ENCODE results near the gene TK1.

The TK1 gene

DNA sequence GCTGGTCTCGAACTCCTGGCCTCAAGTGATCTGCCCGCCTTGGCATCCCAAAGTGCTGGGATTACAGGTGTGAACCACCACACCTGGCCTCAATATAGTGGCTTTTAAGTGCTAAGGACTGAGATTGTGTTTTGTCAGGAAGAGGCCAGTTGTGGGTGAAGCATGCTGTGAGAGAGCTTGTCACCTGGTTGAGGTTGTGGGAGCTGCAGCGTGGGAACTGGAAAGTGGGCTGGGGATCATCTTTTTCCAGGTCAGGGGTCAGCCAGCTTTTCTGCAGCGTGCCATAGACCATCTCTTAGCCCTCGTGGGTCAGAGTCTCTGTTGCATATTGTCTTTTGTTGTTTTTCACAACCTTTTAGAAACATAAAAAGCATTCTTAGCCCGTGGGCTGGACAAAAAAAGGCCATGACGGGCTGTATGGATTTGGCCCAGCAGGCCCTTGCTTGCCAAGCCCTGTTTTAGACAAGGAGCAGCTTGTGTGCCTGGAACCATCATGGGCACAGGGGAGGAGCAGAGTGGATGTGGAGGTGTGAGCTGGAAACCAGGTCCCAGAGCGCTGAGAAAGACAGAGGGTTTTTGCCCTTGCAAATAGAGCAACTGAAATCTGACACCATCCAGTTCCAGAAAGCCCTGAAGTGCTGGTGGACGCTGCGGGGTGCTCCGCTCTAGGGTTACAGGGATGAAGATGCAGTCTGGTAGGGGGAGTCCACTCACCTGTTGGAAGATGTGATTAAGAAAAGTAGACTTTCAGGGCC, 32.7 kb upstream of the TK1 start:
- no peak for DNase-seq

DNA sequence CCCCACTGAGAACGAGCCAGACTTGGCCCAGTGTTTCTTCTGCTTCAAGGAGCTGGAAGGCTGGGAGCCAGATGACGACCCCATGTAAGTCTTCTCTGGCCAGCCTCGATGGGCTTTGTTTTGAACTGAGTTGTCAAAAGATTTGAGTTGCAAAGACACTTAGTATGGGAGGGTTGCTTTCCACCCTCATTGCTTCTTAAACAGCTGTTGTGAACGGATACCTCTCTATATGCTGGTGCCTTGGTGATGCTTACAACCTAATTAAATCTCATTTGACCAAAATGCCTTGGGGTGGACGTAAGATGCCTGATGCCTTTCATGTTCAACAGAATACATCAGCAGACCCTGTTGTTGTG, 27.8 kb upstream of the TK1 start:
- DNase-seq, result no peak

DNA sequence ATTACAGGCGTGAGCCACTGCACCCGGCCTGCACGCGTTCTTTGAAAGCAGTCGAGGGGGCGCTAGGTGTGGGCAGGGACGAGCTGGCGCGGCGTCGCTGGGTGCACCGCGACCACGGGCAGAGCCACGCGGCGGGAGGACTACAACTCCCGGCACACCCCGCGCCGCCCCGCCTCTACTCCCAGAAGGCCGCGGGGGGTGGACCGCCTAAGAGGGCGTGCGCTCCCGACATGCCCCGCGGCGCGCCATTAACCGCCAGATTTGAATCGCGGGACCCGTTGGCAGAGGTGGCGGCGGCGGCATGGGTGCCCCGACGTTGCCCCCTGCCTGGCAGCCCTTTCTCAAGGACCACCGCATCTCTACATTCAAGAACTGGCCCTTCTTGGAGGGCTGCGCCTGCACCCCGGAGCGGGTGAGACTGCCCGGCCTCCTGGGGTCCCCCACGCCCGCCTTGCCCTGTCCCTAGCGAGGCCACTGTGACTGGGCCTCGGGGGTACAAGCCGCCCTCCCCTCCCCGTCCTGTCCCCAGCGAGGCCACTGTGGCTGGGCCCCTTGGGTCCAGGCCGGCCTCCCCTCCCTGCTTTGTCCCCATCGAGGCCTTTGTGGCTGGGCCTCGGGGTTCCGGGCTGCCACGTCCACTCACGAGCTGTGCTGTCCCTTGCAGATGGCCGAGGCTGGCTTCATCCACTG, 27.3 kb upstream of the TK1 start, which contains the start of gene BIRC5:
Gene BIRC5, plus strand, starts transcription at position 238 of the 690 bp plus-strand sequence. Its CDS starts 64 bp downstream, at position 302.
- DNase-seq, result peak; percentile 96

DNA sequence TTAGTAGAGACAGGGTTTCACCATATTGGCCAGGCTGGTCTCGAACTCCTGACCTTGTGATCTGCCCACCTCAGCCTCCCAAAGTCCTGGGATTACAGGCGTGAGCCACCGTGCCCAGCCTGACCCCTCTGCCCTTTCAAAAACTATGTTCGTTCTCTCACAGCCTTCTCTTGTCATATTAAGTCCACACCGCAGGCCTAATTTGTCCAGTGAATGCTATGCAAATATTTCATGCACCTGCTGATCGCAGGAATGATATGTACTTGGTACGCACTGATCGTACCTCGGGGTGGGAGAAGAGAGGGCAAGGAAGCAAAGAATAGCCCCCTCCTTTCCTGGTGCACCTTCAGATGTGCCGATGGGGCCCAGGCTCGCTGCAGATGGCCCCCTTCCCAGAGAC, 24.2 kb upstream of the TK1 start:
- no peak for DNase-seq

DNA sequence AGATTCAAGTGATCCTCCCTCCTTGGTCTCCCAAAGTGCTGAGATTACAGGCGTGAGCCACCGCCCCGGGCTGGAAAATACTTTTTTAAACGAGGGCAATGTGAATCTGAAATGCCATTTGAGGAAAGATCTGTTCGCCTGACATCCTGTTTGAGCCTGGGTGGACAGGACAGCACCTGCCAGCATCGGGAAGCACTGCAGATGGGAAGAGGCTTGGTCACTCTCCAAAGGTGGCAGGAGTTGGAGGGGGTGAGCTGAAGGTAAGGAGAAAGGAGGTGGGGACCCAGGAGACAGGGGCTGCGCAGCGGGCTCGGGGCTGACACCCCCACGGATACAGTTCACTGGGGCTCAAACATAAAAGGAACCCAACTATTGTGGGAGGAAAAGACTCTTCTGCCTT, 23.3 kb upstream of the TK1 start:
- no peak for DNase-seq

DNA sequence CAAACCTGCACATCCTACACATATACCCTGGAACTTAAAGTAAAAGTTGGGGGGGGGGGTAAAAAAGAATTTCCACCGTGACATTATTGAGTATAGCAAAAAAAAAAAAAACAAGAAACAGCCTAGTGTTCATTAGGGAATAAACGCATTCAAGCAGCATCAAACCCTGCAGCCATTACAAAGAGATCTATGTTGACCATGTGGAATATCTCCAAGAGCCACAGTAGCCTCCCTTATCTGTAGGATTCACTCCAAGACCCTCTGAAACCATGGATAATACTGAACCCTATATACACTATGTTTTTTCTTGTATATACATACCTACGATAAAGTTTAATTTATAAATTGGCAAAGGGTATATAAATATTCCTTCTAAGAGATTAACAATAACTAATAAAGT, 21.6 kb upstream of the TK1 start:
- DNase-seq, result no peak

DNA sequence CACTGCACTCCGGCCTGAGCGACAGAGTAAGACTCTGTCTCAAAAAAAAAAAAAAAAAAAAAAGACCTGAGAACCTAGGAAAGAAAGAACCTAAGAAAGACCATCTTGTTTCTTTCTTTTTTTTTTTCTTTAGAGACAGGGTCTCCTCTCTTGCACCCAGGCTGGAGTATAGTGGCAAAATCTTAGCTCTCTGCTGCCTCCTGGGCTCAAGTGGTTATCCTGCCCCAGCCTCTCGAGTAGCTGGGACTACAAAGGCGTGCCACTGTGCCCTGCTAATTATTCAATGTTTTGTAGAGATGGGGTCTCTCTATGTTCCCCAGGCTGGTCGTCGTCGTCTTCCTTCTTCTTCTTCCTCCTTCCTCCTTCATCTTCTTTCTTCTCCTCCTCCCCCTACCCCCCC, 19.4 kb upstream of the TK1 start:
- DNase-seq, result no peak

DNA sequence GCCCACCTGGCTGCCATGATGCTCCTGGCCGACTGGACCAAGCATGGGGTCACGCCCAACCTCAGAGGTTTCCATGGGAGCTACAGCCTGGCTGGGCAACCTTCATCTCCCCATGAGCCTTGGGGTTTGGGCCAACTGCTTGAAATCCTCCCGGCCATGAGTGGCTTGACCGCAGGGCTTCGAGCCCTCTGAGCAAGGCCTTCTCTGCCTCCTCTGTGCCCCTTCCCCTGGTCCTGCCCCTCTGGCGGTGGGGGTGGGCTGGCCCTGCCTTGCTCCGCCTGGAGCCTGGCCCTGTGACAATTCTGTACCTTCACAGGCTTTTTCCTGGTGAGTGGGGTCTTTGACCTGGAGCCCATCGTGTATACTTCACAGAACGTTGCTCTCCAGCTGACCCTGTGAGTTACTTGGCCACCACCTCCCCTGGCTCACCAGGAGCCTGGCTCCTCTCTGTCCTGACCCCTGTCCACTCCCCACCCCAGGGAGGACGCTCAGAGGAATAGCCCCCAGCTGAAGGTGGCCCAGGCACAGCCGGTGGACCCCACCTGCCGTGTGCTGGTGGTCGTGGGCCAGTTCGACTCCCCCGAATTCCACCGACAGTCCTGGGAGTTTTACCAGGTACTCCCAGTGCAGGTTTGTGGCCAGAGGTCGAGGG, 18.4 kb upstream of the TK1 start:
- DNase-seq, result no peak

DNA sequence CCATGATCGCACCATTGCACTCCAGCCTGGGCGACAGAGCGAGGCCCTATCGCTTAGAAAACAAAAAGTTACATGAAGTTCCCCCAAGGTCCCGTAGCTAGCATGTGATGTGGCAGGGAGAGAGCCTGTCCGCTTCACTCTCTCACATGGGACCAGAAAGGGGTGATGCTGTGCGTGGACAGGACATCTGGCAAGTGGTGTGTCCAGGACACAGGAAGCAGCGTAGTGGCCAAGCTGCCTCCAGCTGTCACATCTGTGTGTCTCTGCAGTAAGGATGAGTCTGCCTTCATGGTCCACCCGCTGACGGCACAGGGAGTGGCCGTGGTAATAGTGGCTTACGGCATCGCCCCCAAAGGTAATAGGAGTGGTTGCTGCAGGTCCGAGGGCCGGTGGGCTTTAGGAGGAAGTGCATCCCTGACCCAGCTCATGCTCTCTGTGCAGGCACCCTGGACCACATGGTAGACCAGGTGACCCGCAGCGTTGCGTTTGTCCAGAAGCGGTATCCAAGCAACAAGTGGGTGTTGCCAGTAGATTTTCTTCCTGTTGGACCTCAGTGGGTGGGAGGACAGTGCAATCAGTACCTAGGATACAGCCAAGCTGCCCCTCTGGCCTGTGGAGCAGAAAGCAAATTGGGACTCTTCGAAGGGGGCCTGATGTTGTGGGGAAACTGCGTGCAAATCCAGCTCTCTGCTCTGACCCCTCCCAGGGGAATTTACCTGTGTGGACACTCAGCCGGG, 17.7 kb upstream of the TK1 start:
- DNase-seq, result no peak

DNA sequence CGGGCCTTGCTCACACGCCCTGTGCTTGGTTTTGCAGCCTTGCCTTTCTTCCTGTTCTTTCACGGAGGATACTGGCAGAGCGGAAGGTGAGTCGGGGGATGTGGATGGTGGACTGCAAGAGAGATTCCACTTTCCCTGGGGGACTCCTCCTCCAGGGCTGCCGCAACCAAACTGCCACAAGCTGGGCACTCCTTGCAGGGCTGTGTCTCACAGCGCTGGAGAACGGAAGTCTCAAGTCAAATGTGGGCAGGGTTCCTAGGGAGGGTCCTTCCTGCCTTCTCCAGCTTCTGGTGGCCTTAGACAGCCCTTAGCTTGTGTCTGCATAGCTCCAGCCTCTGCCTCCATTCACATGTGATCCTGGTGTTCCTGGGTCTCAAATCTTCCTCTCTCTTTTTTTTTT, 15.8 kb upstream of the TK1 start:
- no peak for DNase-seq

DNA sequence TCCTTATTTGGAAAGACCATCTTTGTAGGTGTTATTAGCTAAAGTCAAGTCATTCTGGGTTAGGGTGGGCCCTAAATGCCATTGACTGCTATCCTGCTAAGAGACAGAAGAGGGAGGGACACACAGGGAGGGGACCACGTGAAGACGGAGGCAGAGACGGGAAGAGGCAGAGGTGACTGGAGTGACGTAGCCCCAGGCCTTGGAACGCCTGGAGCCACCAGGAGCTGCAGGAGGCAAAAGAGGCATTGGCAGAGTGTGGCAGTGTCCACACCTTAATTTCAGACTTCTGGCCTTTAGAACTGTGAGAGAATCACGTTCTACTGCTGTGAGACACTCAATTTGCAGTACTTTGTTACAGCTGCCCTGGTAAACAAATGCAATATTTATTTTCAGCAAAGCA, 13.6 kb upstream of the TK1 start:
- no peak for DNase-seq

DNA sequence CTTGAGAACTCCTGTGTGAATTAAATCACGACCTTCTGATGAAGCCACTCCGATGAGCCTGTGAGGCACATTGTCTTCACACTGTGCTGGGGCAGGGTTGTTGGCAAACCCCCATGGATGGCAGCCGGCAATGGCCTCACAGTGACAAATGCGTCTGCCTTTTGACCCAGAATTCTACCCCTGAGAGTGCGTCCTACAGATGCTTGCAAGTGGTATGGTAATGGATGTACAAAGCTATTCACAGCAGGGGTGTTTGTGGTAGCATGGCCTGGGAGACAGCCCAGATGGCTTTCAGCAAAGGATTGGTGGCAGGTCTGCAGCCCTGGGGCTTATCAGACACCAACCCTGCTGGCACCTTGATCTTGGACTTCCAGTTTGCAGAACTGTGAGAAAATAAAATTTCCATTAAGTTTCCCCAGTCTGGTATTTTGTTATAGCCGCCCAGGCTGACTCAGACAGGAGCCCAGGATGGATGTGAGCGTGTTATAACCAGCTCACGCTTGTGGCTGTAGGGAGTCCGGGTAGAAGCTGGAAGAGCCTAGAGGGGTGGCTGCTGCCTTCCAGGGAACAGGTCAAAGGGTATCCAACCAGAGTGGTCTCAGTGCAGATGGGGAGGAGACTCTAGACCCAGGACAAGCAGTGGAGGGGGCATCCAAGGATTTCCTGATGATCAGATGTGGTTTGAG, 10.4 kb upstream of the TK1 start:
- peak; percentile 27 for DNase-seq

DNA sequence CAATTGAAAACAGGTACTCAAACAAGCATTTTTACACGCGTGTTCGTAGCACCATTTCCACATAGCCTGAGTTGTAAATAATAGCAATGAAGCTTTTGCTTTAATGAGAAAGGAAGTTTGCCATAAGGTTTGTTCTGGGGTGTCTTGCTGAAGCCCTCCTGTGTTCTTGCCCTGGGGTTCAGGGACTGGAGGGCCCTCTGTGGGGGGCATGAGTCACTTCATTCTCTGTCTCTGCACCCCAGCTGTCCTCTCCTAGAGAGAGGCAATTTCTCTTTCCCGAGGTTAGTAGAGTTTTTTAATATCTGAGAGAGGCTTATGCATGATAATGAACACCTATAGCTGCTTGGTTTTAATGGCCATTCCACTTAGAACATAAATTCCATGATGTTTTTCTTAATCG, 9.9 kb upstream of the TK1 start:
- no peak for DNase-seq

DNA sequence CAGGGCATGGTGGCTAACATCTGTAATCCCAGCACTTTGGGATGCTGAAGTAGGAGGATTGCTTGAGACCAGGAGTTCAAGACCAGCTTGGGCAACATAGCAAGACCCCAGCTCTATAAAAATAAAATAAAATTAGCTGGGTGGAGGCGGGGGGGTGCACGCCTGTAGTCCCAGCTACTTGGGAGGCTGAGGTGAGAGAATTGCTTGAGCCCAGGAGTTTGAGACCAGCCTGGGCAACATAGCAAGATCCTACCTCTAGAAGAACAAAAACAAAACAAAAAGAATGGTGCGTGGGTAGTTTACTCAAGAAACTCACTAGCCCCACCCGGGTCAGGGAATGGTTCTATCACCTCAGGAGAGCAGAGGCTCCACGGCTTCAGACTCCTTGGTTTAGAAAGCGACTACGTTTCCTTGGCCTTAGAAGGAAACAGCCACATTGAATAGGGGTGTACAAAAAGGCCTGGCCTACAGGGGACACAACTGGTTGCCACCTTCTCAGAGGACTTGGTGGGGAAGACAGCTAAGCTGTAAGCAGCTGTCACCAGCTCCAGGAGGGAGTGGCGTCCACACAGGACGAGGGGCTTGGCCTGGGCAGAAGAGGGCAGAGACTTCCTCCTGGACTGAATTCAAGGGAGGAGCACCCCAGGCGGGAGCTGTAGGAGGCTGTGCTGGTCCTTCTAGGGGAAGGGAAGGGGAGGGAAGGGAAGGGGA, 716 bp downstream of the TK1 start:
- DNase-seq, result no peak

DNA sequence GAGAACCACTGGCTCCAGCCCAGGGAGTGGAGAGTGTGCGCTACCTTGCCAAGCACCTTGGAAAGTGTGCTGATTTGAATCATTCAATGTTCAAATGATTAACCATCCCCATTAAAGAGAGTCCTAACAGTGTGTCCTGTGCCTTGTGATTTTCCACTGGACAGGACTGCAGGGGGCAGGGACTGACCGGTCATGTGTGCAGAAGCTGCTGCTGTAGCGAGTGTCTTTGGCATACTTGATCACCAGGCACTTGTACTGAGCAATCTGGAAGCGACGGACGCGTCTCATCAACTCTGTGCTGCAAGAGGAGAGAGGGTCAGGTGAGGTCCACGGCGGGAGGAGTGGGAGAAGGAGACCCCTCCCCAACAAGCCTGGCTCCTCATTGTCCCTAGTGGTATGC, 2.0 kb downstream of the TK1 start:
- DNase-seq, result no peak

DNA sequence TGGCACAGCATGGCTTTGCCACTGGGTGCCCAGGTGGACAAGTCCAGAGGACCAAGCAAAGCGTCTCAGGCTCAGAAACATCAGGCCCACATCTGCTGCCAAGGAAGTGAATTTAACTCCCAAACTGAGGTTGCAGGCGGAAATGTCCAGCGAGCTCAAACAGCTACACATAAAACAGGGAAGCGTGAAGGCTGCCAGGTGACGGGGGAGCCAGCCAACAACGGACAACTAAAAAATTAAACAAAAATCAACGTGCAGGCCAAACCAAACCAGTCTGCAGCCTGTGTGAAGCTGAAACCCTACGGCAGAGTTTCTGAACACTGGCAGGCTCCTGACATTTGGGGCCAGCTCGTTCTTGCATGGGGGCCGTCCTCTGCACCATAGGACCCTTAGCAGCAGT, 2.5 kb downstream of the TK1 start:
- DNase-seq, result no peak

DNA sequence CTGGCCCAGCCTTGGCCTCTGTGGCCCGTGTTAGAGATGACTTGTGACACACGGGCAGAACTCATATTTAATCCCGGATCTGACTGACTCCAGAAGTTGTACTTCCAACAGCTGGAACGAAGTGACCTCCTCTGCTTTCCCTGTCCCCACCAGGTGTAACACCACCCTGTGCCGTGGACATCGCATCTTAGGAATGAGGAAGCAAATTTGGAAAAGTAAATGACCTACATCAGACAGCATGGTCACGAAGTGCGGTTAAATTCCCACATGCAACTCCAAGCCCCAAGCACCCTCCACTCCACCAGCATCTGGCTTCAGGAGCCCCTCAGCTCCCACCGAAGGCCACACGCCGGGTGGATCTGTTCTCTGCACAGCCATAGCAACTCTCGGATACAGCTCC, 2.9 kb downstream of the TK1 start:
- DNase-seq, result no peak

DNA sequence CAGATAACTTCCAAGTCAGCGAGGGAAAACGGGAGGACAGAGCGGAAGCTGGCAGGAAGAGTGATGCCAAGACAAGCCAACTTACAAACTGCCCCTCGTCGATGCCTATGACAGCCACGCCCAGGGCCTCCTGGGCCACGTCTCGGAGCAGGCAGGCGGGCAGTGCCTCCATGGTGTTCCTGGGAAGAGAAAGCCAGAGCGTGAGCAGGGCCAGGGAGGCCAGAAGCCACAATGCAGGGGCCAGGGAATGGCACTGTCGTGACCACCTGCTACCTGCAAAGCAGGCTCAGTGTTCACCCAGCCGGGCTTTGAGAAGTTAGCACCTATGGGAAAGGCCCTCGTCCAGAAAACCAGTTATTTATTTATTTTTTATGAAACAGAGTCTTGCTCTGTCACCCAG, 4.3 kb downstream of the TK1 start:
- no peak for DNase-seq

DNA sequence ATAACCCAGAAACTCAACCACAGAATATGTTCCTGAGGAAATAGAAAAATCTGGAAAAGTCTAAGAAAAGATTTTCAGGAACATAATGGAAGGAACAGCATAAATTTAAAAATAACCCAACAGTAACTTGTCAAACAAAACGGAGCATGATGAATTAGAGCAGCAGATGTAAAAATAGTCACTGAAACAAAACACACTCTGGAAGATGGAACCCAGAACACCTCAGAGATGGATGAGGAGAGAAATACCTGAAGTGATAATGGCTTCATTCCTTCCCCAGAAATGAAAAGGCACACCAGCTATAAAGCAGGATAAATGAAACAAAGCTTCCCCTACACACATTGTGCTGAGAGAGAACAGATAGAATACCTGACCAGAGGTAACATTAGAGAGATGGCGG, 6.3 kb downstream of the TK1 start:
- DNase-seq, result no peak

DNA sequence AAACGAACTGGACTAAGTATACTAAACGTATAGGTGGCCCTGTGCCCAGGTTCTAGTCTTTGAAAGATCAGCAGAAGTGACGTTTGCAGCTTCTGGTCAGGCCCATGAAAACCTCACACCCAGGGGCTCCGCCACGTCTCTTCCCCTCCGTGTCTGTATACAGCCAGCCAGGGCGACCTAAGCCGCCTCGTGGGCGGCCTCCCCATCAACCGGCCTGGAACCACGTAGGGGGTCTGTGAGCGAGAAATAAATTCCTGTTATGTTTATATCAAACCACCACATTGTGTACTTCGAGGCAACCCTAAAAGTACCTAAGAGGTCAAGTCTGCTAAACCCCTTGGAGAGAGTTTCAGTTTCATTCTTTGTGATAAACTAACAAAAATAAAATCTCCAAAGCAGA, 6.8 kb downstream of the TK1 start:
- DNase-seq, result no peak

DNA sequence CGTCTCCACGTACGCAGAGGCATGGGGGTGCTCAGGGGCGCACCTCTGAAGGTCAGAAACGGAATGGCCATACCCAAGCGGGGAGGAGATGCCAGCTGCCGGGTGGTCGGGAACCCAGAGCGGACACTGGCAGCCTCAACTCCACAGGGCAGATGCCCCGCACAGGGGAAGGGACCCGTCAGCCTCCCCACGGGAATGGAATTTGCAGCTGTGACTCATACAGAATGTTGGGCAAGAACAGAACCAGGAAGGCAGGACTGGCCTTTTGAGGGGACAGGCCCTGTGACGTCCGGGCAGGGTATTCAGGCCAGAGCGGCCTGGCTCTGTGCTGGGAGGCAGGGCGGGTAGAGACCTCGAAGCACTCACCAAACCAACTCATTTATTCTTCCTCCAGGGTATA, 7.5 kb downstream of the TK1 start:
- DNase-seq, result no peak

DNA sequence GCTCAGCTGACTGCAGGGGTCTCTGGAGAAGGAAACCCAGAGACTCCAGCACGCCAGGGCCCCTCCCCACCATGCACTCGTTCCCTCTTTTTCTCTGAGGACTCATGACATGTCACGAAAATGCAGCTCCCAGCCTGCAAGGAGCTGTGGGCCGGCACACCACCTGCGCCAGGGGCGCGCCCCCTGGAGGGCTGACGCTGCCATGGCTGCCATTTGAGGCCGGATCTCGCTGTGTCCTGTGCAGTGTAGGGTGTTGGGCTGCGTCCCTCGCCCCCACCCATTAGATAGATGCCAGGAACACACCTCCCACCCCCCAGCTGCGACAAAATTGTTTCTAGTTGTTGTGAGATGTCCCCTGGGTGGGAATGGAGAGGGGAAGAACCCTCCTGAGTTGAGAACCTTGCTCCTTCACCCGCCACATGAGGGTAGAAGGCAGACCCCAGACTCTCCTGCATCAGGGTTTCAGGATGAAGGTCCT, 10.3 kb downstream of the TK1 start:
- peak; percentile 20 for DNase-seq
